Measurements from ENCODE around the gene MUC5B. TPM values are rescaled to one million over a fixed set of nuclear protein-coding genes. Genes with fewer than 3 reads are reported as not detected.

MUC5B gene
- total and polyA plus RNA-seq, 2 of the 13 experiments (the other 11 are each of a cell fraction or from before 2014, with no cell fraction given), result 0.01 TPM; not detected in 1

- H4K20me1 ChIP-seq (ENCODE audit: insufficient read depth, low read length), result no peaks in the 10 kb centered on the region
- ChIA-PET CTCF (ENCODE audit: low intra/inter-chr PET ratio, low total read pairs) (no interaction called here), POLR2A (no interaction called here)
- FAIRE-seq (no peak), DNase-seq (ENCODE audit: low spot score) (no peak), ATAC-seq (no peak)
- H3K27ac ChIP-seq (ENCODE audit: extremely low read length, insufficient read depth, low read length), result no peak overlapping the region
- no peak overlapping the region for H2AFZ ChIP-seq (ENCODE audit: low read length)
- intact Hi-C loops (cut with micrococcal nuclease; ENCODE audit: unreplicated experiment), result loop anchor here (10.0 kb wide), 1 partner anchor 60 kb away; no protein-coding TSS in a partner anchor
- in situ Hi-C loops (cut with HindIII; ENCODE audit: extremely low pct_ligation_motif_present, low pct_unique_long_range_greater_than_20kb), result no loop called here
- whole genome bisulfite sequencing (ENCODE audit: low lambda C conversion rate), result no CpG with 5 or more reads among the region's 22 CpGs
- no peaks in the 10 kb centered on the region for H3K9me3 ChIP-seq (ENCODE audit: low read length)
- no peak overlapping the region for H3K4me3 ChIP-seq (replicated peaks in 1 of 3; ENCODE audit: insufficient read depth in 1 of 3, low read depth in 2 of 3, low read length in 3 of 3)
- no TSS peak for BruUV-seq (replicated peaks)
- no peak for TF ChIP-seq MBD4 (IDR thresholded peaks at IDR 0.05; ENCODE audit: borderline replicate concordance, low read length)
- no peak for TF ChIP-seq TOPORS (CRISPR knock-in tag; IDR thresholded peaks at IDR 0.05)
- no peak for TF ChIP-seq SATB2 (CRISPR knock-in tag; IDR thresholded peaks at IDR 0.05)
- no peak for TF ChIP-seq MED1 (CRISPR knock-in tag; IDR thresholded peaks at IDR 0.05)
- TF ChIP-seq, protein P1, sequence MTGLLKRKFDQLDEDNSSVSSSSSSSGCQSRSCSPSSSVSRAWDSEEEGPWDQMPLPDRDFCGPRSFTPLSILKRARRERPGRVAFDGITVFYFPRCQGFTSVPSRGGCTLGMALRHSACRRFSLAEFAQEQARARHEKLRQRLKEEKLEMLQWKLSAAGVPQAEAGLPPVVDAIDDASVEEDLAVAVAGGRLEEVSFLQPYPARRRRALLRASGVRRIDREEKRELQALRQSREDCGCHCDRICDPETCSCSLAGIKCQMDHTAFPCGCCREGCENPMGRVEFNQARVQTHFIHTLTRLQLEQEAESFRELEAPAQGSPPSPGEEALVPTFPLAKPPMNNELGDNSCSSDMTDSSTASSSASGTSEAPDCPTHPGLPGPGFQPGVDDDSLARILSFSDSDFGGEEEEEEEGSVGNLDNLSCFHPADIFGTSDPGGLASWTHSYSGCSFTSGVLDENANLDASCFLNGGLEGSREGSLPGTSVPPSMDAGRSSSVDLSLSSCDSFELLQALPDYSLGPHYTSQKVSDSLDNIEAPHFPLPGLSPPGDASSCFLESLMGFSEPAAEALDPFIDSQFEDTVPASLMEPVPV (CRISPR knock-in tag; IDR thresholded peaks at IDR 0.05), result no peak
- no peak for TF ChIP-seq ZBTB44 (CRISPR knock-in tag; IDR thresholded peaks at IDR 0.05)
- TF ChIP-seq UBTF (CRISPR knock-in tag; IDR thresholded peaks at IDR 0.05), result no peak
- TF ChIP-seq ZNF543 (CRISPR knock-in tag; IDR thresholded peaks at IDR 0.05), result no peak
- no peak for TF ChIP-seq ZFX (CRISPR knock-in tag; IDR thresholded peaks at IDR 0.05; ENCODE audit: low read depth)
- no peak for TF ChIP-seq ATF7-NPFF (CRISPR knock-in tag; IDR thresholded peaks at IDR 0.05; ENCODE audit: low read depth)
- TF ChIP-seq SMYD3 (CRISPR knock-in tag; IDR thresholded peaks at IDR 0.05), result no peak
- H3K9ac ChIP-seq (ENCODE audit: insufficient read depth, low read depth, low read length), result no peak overlapping the region
- peaks cover 44 to 83% of the 10 kb centered on the region in 2 experiments; a peak in 4 of 5 replicates for H3K27me3 ChIP-seq (ENCODE audit: control insufficient read depth in 1 of 2, insufficient read depth in 2 of 2, low read length in 2 of 2)
- H3K79me2 ChIP-seq (ENCODE audit: insufficient read depth, low read length), result no peaks in the 10 kb centered on the region
- no peak overlapping the region for H3K4me2 ChIP-seq (ENCODE audit: low read depth, low read length)
- no peaks in the 10 kb centered on the region for H3K36me3 ChIP-seq (replicated peaks in 1 of 2; ENCODE audit: control insufficient read depth in 1 of 2, insufficient read depth in 2 of 2, low read length in 2 of 2)
- 0 out of 2 replicates have a peak, but pooled peaks cover 5% of the 10 kb centered on the region for H3K4me1 ChIP-seq (ENCODE audit: insufficient read depth, low read length)
Measured at GRCh38 chr11:1204381-1205101, 18.3 kb upstream of the MUC5B start.

Measured in HepG2 (cell line).